WTC11 (cell line): Measurements from ENCODE around the gene LIN7B. TPM values are rescaled to one million over a fixed set of nuclear protein-coding genes. Genes with fewer than 3 reads are reported as not detected.

Experiments used
- CREB1 ChIP-seq: sonication (generic); formaldehyde crosslinking; IDR thresholded peaks from 2 replicates; pipeline ENCODE4 v1.8.0; 2023; ENCODE audit warnings: mild to moderate bottlenecking, missing genetic modification reagents
- CREM ChIP-seq: sonication (generic); formaldehyde crosslinking; IDR thresholded peaks from 2 replicates; pipeline ENCODE4 v1.8.1; 2022; ENCODE audit warnings: mild to moderate bottlenecking, missing genetic modification reagents, moderate library complexity
- E2F4 ChIP-seq: sonication (generic); formaldehyde crosslinking; IDR thresholded peaks from 2 replicates; pipeline ENCODE4 v1.8.1; 2022; ENCODE audit warnings: low read depth, mild to moderate bottlenecking, moderate library complexity, missing genetic modification reagents, borderline replicate concordance
- EMX1 ChIP-seq: fragments of 250-450 bp; sonication (Bioruptor Pico); IDR thresholded peaks from 2 replicates; pipeline ENCODE4 v1.8.0; 2021; ENCODE audit warnings: mild to moderate bottlenecking
- FOXP1 ChIP-seq: sonication (generic); formaldehyde crosslinking; IDR thresholded peaks from 2 replicates; pipeline ENCODE4 v1.8.0; 2022; ENCODE audit warnings: missing genetic modification reagents, mild to moderate bottlenecking, moderate library complexity, borderline replicate concordance
- GTF2I ChIP-seq: fragments of 250-450 bp; sonication (Bioruptor Pico); conservative IDR thresholded peaks from 2 replicates; pipeline ENCODE4 v1.4.0; 2021; ENCODE audit warnings: mild to moderate bottlenecking
- HMGA2 ChIP-seq: fragments of 250-450 bp; sonication (Bioruptor Pico); IDR thresholded peaks from 2 replicates; pipeline ENCODE4 v1.4.0; 2021; ENCODE audit warnings: mild to moderate bottlenecking, moderate library complexity
- IRF1 ChIP-seq: sonication (generic); formaldehyde crosslinking; IDR thresholded peaks from 2 replicates; pipeline ENCODE4 v1.8.0; 2023; ENCODE audit warnings: missing genetic modification reagents
- JAZF1 ChIP-seq: fragments of 250-450 bp; sonication (Bioruptor Pico); IDR thresholded peaks from 2 replicates; pipeline ENCODE4 v1.9.0; 2021; ENCODE audit warnings: moderate library complexity, mild to moderate bottlenecking, inconsistent platforms
- KAT7 ChIP-seq: sonication (generic); formaldehyde crosslinking; IDR thresholded peaks from 2 replicates; pipeline ENCODE4 v1.8.1; 2023; ENCODE audit warnings: missing genetic modification reagents, mild to moderate bottlenecking, borderline replicate concordance
- MLX ChIP-seq: sonication (generic); formaldehyde crosslinking; IDR thresholded peaks from 2 replicates; pipeline ENCODE4 v1.8.1; 2023; ENCODE audit warnings: mild to moderate bottlenecking, missing genetic modification reagents, moderate library complexity
- NFYB ChIP-seq: sonication (generic); formaldehyde crosslinking; conservative IDR thresholded peaks from 2 replicates; pipeline ENCODE4 v1.8.0; 2022; ENCODE audit warnings: low read depth, missing genetic modification reagents
- NR2C2 ChIP-seq: sonication (generic); formaldehyde crosslinking; IDR thresholded peaks from 2 replicates; pipeline ENCODE4 v1.8.0; 2022; ENCODE audit warnings: mild to moderate bottlenecking, missing genetic modification reagents
- NR3C1 ChIP-seq: sonication (generic); formaldehyde crosslinking; conservative IDR thresholded peaks from 2 replicates; pipeline ENCODE4 v1.8.1; 2023; ENCODE audit warnings: low read depth, mild to moderate bottlenecking, missing genetic modification reagents
- SP1 ChIP-seq: sonication (generic); formaldehyde crosslinking; conservative IDR thresholded peaks from 2 replicates; pipeline ENCODE4 v1.8.1; 2022; ENCODE audit warnings: missing genetic modification reagents
- TCF7 ChIP-seq: sonication (generic); formaldehyde crosslinking; IDR thresholded peaks from 2 replicates; pipeline ENCODE4 v1.8.0; 2022; ENCODE audit warnings: mild to moderate bottlenecking, low read depth, missing genetic modification reagents, moderate library complexity
- TEAD1 ChIP-seq: sonication (generic); formaldehyde crosslinking; IDR thresholded peaks from 2 replicates; pipeline ENCODE4 v1.8.0; 2022; ENCODE audit warnings: mild to moderate bottlenecking, missing genetic modification reagents
- TP53 ChIP-seq: sonication (generic); formaldehyde crosslinking; IDR thresholded peaks from 2 replicates; pipeline ENCODE4 v1.8.1; 2023; ENCODE audit warnings: mild to moderate bottlenecking, missing genetic modification reagents
- ZBTB21 ChIP-seq: sonication (generic); formaldehyde crosslinking; IDR thresholded peaks from 2 replicates; pipeline ENCODE4 v1.8.1; 2023; ENCODE audit warnings: mild to moderate bottlenecking, missing genetic modification reagents, borderline replicate concordance
- ZNF396 ChIP-seq: fragments of 250-450 bp; sonication (Bioruptor Pico); IDR thresholded peaks from 2 replicates; pipeline ENCODE4 v1.8.0; 2021; ENCODE audit warnings: mild to moderate bottlenecking, moderate library complexity, borderline replicate concordance
- ZNF423 ChIP-seq: fragments of 250-450 bp; sonication (Bioruptor Pico); IDR thresholded peaks from 2 replicates; pipeline ENCODE4 v2.1.2; 2022; ENCODE audit warnings: mild to moderate bottlenecking, moderate library complexity
- ZNF532 ChIP-seq: fragments of 250-450 bp; sonication (Bioruptor Pico); IDR thresholded peaks from 2 replicates; pipeline ENCODE4 v1.9.0; 2021; ENCODE audit warnings: mild to moderate bottlenecking, borderline replicate concordance
- total RNA-seq: library from RNA; stranded (reverse); gene quantifications from 3 replicates; pipeline ENCODE4 v1.2.3, GENCODE V29; 2021
- TF ChIP-seq, protein P1 (sequence below): sonication (generic); formaldehyde crosslinking; IDR thresholded peaks from 2 replicates; pipeline ENCODE4 v1.8.1; 2022; ENCODE audit warnings: mild to moderate bottlenecking, moderate library complexity, missing genetic modification reagents
- TF ChIP-seq, protein P2 (sequence below): fragments of 200-600 bp; IDR thresholded peaks from 2 replicates; pipeline ENCODE4 v1.8.0; 2022; ENCODE audit warnings: antibody characterized with exemption
- TF ChIP-seq, protein P3 (sequence below): sonication (generic); formaldehyde crosslinking; conservative IDR thresholded peaks from 2 replicates; pipeline ENCODE4 v1.8.1; 2022; ENCODE audit warnings: mild to moderate bottlenecking, missing genetic modification reagents
- TF ChIP-seq, protein P4 (sequence below): fragments of 250-450 bp; sonication (Bioruptor Pico); IDR thresholded peaks from 2 replicates; pipeline ENCODE4 v1.8.0; 2021; ENCODE audit warnings: mild to moderate bottlenecking

Gene LIN7B
- total RNA-seq, 1 experiment from 2014 or later: 5.1 TPM

DNA sequence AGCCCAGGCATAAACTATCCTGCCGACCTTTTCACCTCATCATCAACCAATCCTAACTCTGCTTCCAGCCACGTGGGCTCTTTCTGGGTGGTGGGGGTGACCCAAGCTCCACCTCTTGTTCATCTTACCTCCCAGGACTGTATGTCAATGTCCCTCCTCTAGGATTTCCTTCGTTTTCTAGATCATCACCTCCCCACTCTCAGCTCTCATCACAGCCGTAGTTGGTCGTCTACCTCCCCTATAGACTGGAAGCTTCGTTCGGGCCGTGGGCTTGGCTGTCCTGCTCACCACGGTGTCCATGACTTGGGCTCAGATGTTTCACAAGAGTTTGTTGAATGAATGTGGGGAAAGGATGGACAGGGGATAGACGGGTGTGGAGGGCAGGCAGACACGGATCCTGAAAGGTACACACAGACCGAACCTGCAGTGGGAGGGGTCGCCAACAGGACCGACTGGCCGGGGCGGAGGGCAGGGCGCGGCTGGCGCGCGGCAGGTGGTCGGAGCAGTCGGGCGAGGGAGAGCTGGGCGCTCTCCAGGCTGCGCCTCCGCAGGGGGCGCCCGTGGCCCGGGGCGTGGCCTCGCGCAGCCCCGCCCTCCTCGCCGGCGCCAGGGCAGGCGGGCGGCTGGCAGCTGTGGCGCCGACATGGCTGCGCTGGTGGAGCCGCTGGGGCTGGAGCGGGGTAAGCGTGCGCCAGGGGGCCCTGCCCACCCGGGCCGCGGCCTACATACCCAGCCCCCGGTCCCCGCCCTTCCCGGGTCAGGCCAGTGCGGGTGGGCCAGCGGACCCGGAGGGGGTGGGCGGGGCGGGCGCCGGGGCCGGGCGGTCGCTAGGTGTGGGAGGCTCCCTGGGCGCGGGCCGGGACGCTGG lies at the start of gene LIN7B (continued):
- TF ChIP-seq ZNF532 (CRISPR knock-in tag) (no peak), CREM (CRISPR knock-in tag) (peak; percentile 21; the same call in 1 of the 2 replicates), E2F4 (no peak), HMGA2 (CRISPR knock-in tag) (no peak), ZNF423 (CRISPR knock-in tag) (peak; percentile 63), JAZF1 (CRISPR knock-in tag) (no peak), EMX1 (no peak), TEAD1 (peak; percentile 31; the same call in 1 of the 2 replicates), FOXP1 (CRISPR knock-in tag) (peak; percentile 51; the same call in 1 of the 2 replicates), KAT7 (CRISPR knock-in tag) (no peak), MLX (CRISPR knock-in tag) (no peak), ZBTB21 (CRISPR knock-in tag) (no peak), IRF1 (CRISPR knock-in tag) (no peak), NFYB (CRISPR knock-in tag) (no peak), GTF2I (CRISPR knock-in tag) (no peak), ZNF396 (CRISPR knock-in tag) (no peak), TCF7 (CRISPR knock-in tag) (no peak), NR2C2 (CRISPR knock-in tag) (no peak), CREB1 (no peak), TP53 (CRISPR knock-in tag) (no peak), NR3C1 (no peak), SP1 (CRISPR knock-in tag) (peak; percentile 90)
- TF ChIP-seq, protein P1, sequence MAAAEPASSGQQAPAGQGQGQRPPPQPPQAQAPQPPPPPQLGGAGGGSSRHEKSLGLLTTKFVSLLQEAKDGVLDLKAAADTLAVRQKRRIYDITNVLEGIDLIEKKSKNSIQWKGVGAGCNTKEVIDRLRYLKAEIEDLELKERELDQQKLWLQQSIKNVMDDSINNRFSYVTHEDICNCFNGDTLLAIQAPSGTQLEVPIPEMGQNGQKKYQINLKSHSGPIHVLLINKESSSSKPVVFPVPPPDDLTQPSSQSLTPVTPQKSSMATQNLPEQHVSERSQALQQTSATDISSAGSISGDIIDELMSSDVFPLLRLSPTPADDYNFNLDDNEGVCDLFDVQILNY (CRISPR knock-in tag): no peak
- TF ChIP-seq, protein P2, sequence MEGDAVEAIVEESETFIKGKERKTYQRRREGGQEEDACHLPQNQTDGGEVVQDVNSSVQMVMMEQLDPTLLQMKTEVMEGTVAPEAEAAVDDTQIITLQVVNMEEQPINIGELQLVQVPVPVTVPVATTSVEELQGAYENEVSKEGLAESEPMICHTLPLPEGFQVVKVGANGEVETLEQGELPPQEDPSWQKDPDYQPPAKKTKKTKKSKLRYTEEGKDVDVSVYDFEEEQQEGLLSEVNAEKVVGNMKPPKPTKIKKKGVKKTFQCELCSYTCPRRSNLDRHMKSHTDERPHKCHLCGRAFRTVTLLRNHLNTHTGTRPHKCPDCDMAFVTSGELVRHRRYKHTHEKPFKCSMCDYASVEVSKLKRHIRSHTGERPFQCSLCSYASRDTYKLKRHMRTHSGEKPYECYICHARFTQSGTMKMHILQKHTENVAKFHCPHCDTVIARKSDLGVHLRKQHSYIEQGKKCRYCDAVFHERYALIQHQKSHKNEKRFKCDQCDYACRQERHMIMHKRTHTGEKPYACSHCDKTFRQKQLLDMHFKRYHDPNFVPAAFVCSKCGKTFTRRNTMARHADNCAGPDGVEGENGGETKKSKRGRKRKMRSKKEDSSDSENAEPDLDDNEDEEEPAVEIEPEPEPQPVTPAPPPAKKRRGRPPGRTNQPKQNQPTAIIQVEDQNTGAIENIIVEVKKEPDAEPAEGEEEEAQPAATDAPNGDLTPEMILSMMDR: no peak
- TF ChIP-seq, protein P3, sequence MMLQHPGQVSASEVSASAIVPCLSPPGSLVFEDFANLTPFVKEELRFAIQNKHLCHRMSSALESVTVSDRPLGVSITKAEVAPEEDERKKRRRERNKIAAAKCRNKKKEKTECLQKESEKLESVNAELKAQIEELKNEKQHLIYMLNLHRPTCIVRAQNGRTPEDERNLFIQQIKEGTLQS (CRISPR knock-in tag): no peak
- TF ChIP-seq, protein P4, sequence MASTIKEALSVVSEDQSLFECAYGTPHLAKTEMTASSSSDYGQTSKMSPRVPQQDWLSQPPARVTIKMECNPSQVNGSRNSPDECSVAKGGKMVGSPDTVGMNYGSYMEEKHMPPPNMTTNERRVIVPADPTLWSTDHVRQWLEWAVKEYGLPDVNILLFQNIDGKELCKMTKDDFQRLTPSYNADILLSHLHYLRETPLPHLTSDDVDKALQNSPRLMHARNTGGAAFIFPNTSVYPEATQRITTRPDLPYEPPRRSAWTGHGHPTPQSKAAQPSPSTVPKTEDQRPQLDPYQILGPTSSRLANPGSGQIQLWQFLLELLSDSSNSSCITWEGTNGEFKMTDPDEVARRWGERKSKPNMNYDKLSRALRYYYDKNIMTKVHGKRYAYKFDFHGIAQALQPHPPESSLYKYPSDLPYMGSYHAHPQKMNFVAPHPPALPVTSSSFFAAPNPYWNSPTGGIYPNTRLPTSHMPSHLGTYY (CRISPR knock-in tag): no peak
